ENCODE data around the gene LGALS9C. TPM values are rescaled to one million over a fixed set of nuclear protein-coding genes. Genes with fewer than 3 reads are reported as not detected.
"Not testable (repeated sequence)": the region's sequence is repeated elsewhere in the genome, so short reads cannot be mapped to it uniquely, and the experiment has no call there.

Gene LGALS9C
- total RNA-seq, 2 experiments from 2014 or later, result 0.20 TPM; not detected in 1

DNA sequence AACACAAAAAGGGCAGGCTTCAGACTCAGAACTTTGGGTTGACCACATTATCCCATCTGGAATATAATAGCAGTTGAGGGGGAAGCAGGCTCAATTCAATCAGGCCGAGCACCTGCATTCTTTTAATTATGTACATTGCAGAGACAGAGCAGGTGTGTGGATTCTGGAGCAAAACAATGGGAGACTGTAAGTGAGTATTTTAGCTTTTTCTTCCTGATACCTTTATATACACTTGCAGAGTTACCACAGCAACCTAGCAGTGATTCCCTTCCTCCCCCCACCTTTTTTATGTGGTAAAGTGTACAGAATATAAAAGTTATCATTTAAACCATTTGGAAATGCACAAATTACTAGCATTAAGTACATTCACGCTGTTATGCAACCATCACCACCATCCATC is 6.8 kb upstream of the LGALS9C start:
- not testable (repeated sequence) for H3K36me3 Mint-ChIP-seq, H3K4me3 Mint-ChIP-seq, H3K27ac Mint-ChIP-seq, H3K9me3 Mint-ChIP-seq, DNase-seq, H3K27me3 Mint-ChIP-seq, H3K4me1 Mint-ChIP-seq

DNA sequence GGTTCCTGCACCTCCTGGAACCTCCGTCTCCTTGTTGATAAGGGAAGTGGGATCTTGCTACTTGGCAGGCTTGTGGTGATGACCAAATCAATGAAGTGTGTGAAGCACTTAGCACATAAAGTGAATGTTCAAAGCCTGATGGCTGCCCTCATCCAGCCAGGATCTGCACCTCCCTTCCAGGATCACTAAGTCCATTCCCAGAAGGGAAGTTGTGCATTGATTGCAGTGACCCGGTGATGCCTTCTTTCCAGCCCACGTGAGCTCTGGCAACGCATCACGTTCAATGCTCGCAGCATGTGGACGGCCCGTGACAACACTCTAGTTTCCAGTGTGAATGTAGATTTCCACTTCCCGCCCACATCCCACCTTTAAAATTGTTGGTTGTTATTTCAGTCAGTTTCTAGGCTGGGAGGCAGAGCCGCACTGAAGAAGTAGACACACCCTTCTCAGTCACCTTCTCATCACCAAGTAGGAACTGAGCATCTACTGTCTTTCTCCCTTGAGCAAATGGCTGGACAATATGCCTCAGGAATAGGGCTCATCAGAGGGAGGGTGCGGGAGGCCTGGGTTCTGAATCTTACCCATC is 6.2 kb upstream of the LGALS9C start:
- not testable (repeated sequence) for H3K4me1 Mint-ChIP-seq, H3K9me3 Mint-ChIP-seq, H3K36me3 Mint-ChIP-seq, DNase-seq, H3K4me3 Mint-ChIP-seq, H3K27ac Mint-ChIP-seq, H3K27me3 Mint-ChIP-seq

DNA sequence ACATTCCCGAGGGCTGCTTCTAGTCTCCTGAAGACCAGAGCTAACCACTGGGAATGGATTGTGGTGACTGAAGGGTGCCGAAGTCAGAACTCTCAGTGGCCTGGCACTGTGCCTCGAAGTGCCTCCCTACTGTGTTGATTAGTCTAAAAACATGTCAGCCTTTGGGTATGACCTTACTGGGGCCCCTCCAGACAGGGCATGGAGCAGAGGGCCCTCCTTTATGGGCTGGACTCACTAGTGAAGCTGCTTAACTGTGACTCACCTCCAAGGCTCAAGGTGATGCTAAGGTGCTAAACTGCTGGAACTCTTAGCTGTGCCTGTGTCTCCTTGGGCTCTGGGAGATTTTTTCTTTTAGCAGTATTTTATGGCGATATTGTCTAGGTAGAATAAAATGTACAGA is 2.6 kb upstream of the LGALS9C start:
- not testable (repeated sequence) for H3K4me1 Mint-ChIP-seq, DNase-seq, H3K27ac Mint-ChIP-seq, H3K9me3 Mint-ChIP-seq, H3K4me3 Mint-ChIP-seq, H3K27me3 Mint-ChIP-seq, H3K36me3 Mint-ChIP-seq

DNA sequence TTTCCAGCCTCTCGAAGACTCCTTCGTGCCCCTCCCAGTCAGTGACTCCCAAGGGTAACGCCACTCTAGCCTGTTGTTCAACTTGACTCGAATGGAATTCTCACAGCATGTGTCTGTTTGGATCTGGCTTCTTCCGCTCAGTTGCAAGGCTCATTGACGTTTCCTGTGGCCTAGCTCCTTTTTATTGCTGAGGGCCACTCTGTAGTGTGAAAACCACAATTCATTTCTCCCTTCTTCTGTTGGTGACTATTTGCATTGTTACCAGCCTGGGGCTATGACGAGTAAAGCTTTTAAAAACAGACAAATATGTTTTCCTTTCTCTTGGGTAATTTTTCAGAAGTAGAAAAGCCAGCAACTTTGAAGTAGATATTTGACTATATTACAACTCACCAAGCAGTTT is 1.8 kb upstream of the LGALS9C start:
- H3K4me3 Mint-ChIP-seq, H3K9me3 Mint-ChIP-seq, H3K27me3 Mint-ChIP-seq, DNase-seq, H3K27ac Mint-ChIP-seq, H3K36me3 Mint-ChIP-seq, H3K4me1 Mint-ChIP-seq: not testable (repeated sequence)

DNA sequence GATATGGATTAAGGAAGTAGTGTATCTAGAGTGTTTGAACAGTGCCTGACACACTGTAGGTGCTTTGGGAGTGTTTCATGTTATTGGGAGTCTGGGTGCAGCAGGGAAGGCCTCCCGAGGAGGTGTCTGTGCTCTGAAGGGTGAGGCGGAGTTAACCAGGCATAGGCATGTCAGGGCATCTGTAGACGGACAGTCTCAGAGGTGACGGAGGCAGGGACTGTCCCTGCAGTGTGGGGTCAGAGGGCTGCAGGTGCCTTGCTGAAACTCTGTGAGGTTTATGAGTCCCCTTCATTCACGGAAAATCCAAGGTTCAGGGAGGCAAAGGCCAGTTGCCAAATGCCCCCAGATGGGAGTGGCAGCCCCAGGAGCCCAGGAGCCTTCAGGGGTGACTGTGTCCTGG is 778 bp downstream of the LGALS9C start:
- not testable (repeated sequence) for H3K27ac Mint-ChIP-seq, H3K36me3 Mint-ChIP-seq, H3K27me3 Mint-ChIP-seq, DNase-seq, H3K4me3 Mint-ChIP-seq, H3K9me3 Mint-ChIP-seq, H3K4me1 Mint-ChIP-seq

DNA sequence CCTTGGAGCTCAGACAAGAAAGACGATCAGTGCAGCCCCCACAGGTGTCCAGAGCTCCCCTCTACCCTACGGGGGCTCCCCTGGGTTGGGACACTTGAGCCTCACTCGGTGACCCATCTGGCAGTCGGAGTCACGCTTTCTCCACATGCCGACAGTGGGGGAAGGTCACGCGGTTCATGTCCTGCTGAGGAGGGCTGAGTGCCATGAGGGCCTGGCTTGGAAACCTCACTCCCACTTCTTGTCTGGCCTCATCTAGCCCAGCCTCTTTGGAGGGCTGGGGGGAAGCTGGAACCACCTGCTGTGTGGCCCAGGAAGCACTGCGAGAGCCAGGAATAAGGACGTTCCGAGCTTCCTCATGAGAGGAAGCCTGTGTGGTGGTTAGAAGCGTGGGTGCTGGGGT is 1.8 kb downstream of the LGALS9C start:
- not testable (repeated sequence) for H3K4me3 Mint-ChIP-seq, H3K27ac Mint-ChIP-seq, H3K4me1 Mint-ChIP-seq, DNase-seq, H3K27me3 Mint-ChIP-seq, H3K9me3 Mint-ChIP-seq, H3K36me3 Mint-ChIP-seq

DNA sequence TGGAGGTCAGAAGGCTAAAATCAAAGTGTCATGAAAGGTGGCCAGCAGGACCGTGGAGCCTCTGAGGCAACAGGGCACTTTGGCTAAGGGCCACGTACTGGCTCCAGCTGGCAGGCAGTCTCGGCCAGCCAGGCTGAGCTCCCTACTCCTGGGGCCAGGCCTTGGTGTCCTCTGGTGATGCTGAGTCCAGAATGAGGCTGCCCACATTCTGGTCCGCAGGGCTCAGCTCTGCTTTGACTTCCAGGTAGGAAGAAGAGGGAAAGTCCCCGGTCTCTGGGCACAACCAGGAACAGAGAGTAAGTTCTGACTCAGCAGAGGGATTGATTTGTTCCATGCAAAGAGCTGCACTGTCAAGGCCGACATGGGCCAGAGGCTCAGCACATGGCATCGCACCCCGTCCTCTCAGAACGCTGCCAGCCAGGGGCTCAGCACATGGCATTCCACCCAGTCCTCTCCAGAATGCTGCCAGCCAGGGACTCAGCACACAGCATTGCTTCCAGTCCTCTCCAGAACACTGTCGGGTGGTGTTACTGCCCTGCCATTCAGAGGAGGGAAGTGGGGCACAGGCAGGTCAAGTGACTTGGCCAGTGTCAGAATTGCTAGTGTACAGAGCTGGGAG is 2.5 kb downstream of the LGALS9C start:
- H3K4me1 Mint-ChIP-seq, DNase-seq, H3K27me3 Mint-ChIP-seq, H3K4me3 Mint-ChIP-seq, H3K9me3 Mint-ChIP-seq, H3K36me3 Mint-ChIP-seq, H3K27ac Mint-ChIP-seq: not testable (repeated sequence)

DNA sequence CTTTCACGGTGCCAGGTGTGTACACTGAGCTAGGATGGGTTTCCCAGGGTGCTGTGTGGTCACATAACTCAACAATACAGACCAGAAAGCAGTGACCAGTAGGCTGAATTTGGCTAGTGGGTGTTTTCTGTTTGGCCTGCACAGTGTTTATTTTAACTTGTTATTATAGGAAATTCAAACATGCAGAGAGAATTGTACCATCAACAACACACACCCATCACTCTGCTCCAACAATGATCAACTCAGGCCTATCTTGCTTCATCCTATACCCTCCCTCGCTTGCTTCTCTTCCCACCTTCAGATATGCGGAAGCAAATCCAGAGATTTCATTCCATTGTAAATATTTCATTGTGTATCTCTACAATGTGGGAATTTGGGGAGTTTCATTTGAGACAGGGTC is 5.2 kb downstream of the LGALS9C start:
- not testable (repeated sequence) for DNase-seq, H3K36me3 Mint-ChIP-seq, H3K27me3 Mint-ChIP-seq, H3K27ac Mint-ChIP-seq, H3K4me3 Mint-ChIP-seq, H3K9me3 Mint-ChIP-seq, H3K4me1 Mint-ChIP-seq

DNA sequence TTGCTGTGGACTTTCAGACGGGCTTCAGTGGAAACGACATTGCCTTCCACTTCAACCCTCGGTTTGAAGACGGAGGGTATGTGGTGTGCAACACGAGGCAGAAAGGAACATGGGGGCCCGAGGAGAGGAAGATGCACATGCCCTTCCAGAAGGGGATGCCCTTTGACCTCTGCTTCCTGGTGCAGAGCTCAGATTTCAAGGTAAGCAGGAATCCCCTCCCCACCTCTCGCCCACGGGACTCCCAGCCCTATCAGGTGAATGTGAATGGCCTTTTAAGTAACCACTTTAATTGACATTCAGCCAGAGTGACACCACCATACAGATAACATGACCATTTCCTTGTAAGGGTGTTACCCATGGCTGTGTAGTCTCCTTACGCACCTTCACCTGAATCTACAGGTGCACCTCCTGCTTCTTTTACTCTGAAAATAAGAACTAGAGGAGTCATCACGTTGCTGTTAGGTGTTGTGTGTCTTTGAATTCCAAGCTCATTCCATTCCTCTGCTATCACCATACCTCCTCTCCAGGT is 9.4 kb downstream of the LGALS9C start:
- not testable (repeated sequence) for H3K9me3 Mint-ChIP-seq, DNase-seq, H3K4me3 Mint-ChIP-seq, H3K4me1 Mint-ChIP-seq, H3K27ac Mint-ChIP-seq, H3K36me3 Mint-ChIP-seq, H3K27me3 Mint-ChIP-seq

DNA sequence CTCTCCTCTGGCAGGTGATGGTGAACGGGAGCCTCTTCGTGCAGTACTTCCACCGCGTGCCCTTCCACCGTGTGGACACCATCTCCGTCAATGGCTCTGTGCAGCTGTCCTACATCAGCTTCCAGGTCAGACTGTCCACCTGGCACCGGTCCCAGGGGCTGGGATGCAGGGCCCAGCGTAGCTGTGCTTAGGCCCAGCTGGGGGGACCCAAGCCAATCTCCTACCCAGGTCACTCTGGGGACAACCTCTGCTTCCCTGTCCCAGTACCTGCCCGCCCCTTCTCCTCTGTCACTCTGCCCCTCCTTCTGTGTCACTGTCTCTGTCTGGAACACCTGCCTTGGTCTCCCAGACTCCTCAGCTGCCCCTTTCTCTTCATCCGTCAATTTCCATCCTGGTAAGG is 11.0 kb downstream of the LGALS9C start:
- H3K36me3 Mint-ChIP-seq, H3K4me3 Mint-ChIP-seq, H3K27me3 Mint-ChIP-seq, H3K4me1 Mint-ChIP-seq, DNase-seq, H3K9me3 Mint-ChIP-seq, H3K27ac Mint-ChIP-seq: not testable (repeated sequence)

DNA sequence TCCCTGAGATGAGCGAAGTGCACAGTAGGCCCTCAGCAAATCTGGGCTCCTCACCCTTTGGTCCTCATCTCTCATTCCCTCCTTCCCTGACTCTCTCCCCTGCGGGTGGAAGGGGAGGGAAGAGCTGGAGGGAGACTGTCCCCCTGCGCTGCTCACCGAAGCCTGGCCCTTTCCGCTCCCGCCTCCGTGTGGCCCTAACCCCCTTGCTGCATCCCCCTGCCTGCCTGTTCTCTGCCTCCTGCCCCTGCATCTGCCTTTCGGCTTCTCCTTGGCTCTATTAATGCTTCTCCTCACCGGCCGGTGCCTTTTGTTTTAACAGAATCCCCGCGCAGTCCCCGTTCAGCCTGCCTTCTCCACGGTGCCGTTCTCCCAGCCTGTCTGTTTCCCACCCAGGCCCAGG is 12.0 kb downstream of the LGALS9C start:
- H3K27me3 Mint-ChIP-seq, H3K9me3 Mint-ChIP-seq, DNase-seq, H3K27ac Mint-ChIP-seq, H3K4me3 Mint-ChIP-seq, H3K36me3 Mint-ChIP-seq, H3K4me1 Mint-ChIP-seq: not testable (repeated sequence)

DNA sequence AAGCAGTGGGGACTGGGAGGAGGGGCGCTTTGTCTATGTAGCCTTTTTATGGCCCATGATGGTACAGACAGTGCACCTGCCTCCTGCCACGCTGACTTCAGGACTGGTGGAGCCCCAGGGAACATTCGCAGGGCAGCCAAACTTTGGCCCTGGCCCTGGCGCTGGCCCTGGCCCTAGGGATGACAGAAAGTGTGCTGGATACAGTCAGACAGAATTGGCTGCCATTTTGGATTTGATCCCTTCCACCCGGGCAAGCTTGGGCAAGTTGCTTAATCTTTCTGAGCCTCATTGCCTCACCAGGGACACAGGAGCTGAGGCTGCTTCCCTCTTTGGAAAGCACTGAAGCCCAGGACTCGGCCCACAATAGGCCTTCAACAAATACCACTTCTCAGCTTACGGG is 13.4 kb downstream of the LGALS9C start:
- not testable (repeated sequence) for H3K4me3 Mint-ChIP-seq, H3K36me3 Mint-ChIP-seq, H3K4me1 Mint-ChIP-seq, H3K9me3 Mint-ChIP-seq, DNase-seq, H3K27me3 Mint-ChIP-seq, H3K27ac Mint-ChIP-seq

DNA sequence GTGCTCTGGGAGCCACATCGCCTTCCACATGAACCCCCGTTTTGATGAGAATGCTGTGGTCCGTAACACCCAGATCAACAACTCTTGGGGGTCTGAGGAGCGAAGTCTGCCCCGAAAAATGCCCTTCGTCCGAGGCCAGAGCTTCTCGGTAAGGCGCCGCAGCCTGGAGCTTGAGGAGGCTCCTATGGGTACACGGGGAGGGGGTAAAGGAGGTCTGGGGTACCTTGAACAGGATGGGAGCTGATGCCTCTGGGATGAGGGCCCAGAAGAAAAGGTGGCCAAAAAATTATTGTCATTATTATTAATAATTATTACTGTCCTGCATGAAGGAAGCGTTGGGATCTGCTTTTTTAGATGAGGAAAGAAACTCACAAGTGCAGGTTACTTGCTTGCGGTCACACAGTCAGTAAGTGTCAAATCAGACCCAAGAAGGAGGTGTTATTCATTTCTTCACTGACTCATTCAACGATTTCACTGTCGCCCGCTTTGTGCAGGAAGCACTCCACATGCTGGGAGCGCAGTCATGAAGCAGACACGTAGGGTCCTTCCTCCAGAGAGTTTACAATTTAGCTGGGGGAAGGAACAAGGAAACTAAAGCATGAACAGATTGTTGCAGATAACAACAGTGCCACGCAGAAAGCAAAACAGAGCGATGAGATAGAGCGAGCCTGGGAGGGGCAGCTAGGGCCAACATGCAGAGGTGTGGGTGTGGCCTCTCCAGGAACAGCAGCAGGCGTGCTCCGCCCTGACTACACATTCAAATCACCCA is 16.3 kb downstream of the LGALS9C start:
- H3K27ac Mint-ChIP-seq, result peak overlapping the region; percentile 45
- H3K4me1 Mint-ChIP-seq, H3K36me3 Mint-ChIP-seq, H3K9me3 Mint-ChIP-seq, H3K27me3 Mint-ChIP-seq: not testable (repeated sequence)
- peak; percentile 61 for DNase-seq
- H3K4me3 Mint-ChIP-seq, result peak overlapping the region; percentile 47

DNA sequence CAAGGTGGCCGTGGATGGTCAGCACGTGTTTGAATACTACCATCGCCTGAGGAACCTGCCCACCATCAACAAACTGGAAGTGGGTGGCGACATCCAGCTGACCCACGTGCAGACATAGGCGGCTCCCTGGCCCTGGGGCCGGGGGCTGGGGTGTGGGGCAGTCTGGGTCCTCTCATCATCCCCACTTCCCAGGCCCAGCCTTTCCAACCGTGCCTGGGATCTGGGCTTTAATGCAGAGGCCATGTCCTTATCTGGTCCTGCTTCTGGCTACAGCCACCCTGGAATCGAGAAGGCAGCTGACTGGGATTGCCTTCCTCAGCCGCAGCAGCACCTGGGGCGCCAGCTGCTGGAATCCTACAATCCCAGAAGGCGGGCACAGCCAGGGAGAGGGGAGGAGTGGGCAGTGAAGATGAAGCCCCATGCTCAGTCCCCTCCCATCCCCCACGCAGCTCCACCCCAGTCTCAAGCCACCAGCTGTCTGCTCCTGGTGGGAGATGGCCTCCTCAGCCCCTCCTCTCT is 17.7 kb downstream of the LGALS9C start:
- not testable (repeated sequence) for H3K4me3 Mint-ChIP-seq, H3K36me3 Mint-ChIP-seq, H3K4me1 Mint-ChIP-seq, DNase-seq, H3K27ac Mint-ChIP-seq, H3K27me3 Mint-ChIP-seq, H3K9me3 Mint-ChIP-seq

DNA sequence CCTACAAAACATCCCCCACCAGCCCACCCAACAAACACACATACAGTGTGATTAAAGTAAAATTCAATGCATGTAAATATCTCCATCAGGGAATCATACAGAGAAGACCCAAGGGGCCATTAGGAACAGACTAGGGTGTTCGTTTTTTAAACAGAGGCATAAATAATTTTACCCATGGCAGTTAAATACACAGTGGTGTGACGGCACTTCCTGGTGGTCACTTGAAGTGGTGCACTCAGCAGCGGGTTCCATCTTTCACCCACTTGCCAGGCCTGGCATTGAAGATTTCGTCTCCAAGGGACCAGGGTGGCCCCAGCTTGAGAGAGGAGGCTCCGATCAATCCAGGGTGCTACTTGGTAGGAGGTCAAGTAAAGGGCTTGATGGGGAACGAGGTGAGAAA is 20.5 kb downstream of the LGALS9C start:
- H3K4me1 Mint-ChIP-seq, H3K4me3 Mint-ChIP-seq, H3K27me3 Mint-ChIP-seq, DNase-seq, H3K9me3 Mint-ChIP-seq, H3K27ac Mint-ChIP-seq, H3K36me3 Mint-ChIP-seq: not testable (repeated sequence)

DNA sequence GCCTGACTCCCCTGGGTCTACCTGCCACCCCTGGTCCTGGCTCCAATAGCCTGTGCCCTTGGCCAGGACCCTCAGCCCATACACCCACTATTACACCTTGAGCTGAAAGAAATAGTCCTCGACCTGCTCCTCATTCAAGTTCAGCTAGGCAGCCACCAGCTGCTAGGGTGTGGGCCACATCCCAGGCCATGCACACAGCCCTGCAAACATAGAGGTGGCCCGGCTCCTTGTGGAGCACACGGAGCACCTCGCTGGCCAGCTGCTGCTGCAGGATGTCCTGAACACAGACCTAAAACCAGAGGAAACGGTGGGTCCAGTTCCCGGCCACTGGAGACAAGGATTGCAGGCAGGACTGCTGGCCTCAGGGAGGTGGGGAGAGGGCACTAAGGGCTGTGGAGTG is 22.5 kb downstream of the LGALS9C start:
- not testable (repeated sequence) for DNase-seq, H3K4me3 Mint-ChIP-seq, H3K36me3 Mint-ChIP-seq, H3K27ac Mint-ChIP-seq, H3K27me3 Mint-ChIP-seq, H3K9me3 Mint-ChIP-seq, H3K4me1 Mint-ChIP-seq

All from activated naive CD8-positive, alpha-beta T cell treated with anti-CD3 and anti-CD28 coated beads for 36 hours (primary cell).